ENCODE data around the gene CYS1.
"Not testable (repeated sequence)": the region's sequence is repeated elsewhere in the genome, so short reads cannot be mapped to it uniquely, and the experiment has no call there.

CYS1 gene

GRCh38 chr2:10017313-10017941 lies 62.8 kb downstream of the CYS1 start:
- TF ChIP-seq MYC (IDR thresholded peaks at IDR 0.05; ENCODE audit: low read depth, low read length) (no peak), POLR2A (IDR thresholded peaks at IDR 0.05; ENCODE audit: extremely low read depth, insufficient read length) (no peak), MAX (IDR thresholded peaks at IDR 0.05; ENCODE audit: low read depth, low read length) (no peak), CTCF (IDR thresholded peaks at IDR 0.05; ENCODE audit: low read depth, low read length) (no peak)
- DNase-seq (ENCODE audit: low read depth), result no peak
- H3K4me3 ChIP-seq (ENCODE audit: low read depth, low read length), result no peak overlapping the region

GRCh38 chr2:10016802-10017258 lies 63.4 kb downstream of the CYS1 start:
- no peak overlapping the region for H3K4me3 ChIP-seq (ENCODE audit: low read depth, low read length)
- DNase-seq (ENCODE audit: low read depth), result no peak
- TF ChIP-seq MYC (IDR thresholded peaks at IDR 0.05; ENCODE audit: low read depth, low read length) (no peak), MAX (IDR thresholded peaks at IDR 0.05; ENCODE audit: low read depth, low read length) (no peak)

- DNase-seq (ENCODE audit: low read depth), result no peak
- TF ChIP-seq MAX (IDR thresholded peaks at IDR 0.05; ENCODE audit: low read depth, low read length) (no peak), CTCF (IDR thresholded peaks at IDR 0.05; ENCODE audit: low read depth, low read length) (no peak), POLR2A (IDR thresholded peaks at IDR 0.05; ENCODE audit: extremely low read depth, insufficient read length) (no peak), MYC (IDR thresholded peaks at IDR 0.05; ENCODE audit: low read depth, low read length) (no peak)
- no peak overlapping the region for H3K4me3 ChIP-seq (ENCODE audit: low read depth, low read length)
These were observed 64.0 kb downstream of the CYS1 start for GRCh38 chr2:10016001-10016801.

- DNase-seq (ENCODE audit: low read depth); H3K4me3 ChIP-seq (ENCODE audit: low read depth, low read length): not testable (repeated sequence)
These were observed 64.7 kb downstream of the CYS1 start for GRCh38 chr2:10015376-10015989.

GRCh38 chr2:10014418-10015190 lies 65.6 kb downstream of the CYS1 start:
- no peak for DNase-seq (ENCODE audit: low read depth)
- H3K4me3 ChIP-seq (ENCODE audit: low read depth, low read length), result no peak overlapping the region
- TF ChIP-seq MAX (IDR thresholded peaks at IDR 0.05; ENCODE audit: low read depth, low read length), result no peak

GRCh38 chr2:10013651-10014417 lies 66.4 kb downstream of the CYS1 start:
- not testable (repeated sequence) for DNase-seq (ENCODE audit: low read depth)

GRCh38 chr2:10012963-10013461 lies 67.2 kb downstream of the CYS1 start:
- no peak for DNase-seq (ENCODE audit: low read depth)
- no peak for TF ChIP-seq POLR2A (IDR thresholded peaks at IDR 0.05; ENCODE audit: extremely low read depth, insufficient read length)
- no peak for TF ChIP-seq MYC (IDR thresholded peaks at IDR 0.05; ENCODE audit: low read depth, low read length)
- TF ChIP-seq CTCF (IDR thresholded peaks at IDR 0.05; ENCODE audit: low read depth, low read length), result no peak
- TF ChIP-seq MAX (IDR thresholded peaks at IDR 0.05; ENCODE audit: low read depth, low read length), result no peak
- no peak overlapping the region for H3K4me3 ChIP-seq (ENCODE audit: low read depth, low read length)

More at GRCh38 chr2:10013651-10014417, 66.4 kb downstream of the CYS1 start:
- H3K4me3 ChIP-seq (ENCODE audit: low read depth, low read length), result not testable (repeated sequence)

- H3K4me3 ChIP-seq (ENCODE audit: low read depth, low read length), result not testable (repeated sequence)
These were observed 67.7 kb downstream of the CYS1 start for GRCh38 chr2:10012366-10012962.

GRCh38 chr2:10011606-10012325 lies 68.4 kb downstream of the CYS1 start:
- H3K4me3 ChIP-seq (ENCODE audit: low read depth, low read length); DNase-seq (ENCODE audit: low read depth): not testable (repeated sequence)

More at GRCh38 chr2:10012366-10012962, 67.7 kb downstream of the CYS1 start:
- not testable (repeated sequence) for DNase-seq (ENCODE audit: low read depth)

Data from NB4 (cell line).